HG03521 (cell line): ENCODE measurements around the gene CHERP.
"Not testable (repeated sequence)": the region's sequence is repeated elsewhere in the genome, so short reads cannot be mapped to it uniquely, and the experiment has no call there.

ENCODE experiments used
- ATAC-seq: cut with Tn5 transposase; IDR thresholded peaks from one replicate; pipeline ENCODE4 v1.9.1; 2021; ENCODE audit warnings: mild to moderate bottlenecking, moderate library complexity; ENCODE audit not compliant: unreplicated experiment

Gene CHERP

DNA sequence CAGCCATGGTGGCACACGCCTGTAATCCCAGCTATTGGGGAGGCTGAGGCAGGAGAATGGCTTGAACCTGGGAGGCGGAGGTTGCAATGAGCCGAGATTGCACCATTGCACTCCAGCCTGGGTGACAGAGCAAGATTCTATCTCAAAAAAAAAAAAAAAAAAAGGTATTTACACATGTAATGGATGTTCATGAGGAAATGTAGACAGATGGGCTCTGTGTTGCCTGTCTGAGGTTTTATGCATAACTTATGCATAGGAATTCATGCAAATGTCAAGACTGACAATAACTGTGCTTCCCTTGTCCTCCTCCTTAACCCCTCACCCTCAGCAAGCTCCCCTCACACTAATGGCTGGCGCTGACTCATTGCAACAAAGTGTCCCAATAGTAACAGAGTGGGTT lies 55.8 kb downstream of the CHERP start:
- ATAC-seq = not testable (repeated sequence)

DNA sequence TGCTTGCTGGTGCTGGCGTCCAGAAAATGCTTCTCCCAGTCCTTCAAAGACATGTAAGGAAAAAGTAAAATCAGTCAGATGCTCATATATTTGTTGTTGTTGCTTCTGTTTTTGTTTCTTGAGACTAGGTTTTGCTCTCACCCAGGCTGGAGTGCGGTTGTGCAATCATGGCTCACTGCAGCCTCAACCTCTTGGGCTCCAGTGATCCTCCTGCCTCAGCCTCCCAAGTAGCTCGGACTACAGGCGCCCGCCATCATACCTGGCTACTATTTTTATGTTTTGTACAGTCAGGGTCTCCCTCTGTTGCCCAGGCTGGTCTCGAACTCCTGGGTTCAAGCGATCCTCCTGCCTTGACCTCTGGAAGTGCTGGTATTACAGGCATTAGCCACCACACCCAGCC lies 59.5 kb downstream of the CHERP start:
- no peak for ATAC-seq

DNA sequence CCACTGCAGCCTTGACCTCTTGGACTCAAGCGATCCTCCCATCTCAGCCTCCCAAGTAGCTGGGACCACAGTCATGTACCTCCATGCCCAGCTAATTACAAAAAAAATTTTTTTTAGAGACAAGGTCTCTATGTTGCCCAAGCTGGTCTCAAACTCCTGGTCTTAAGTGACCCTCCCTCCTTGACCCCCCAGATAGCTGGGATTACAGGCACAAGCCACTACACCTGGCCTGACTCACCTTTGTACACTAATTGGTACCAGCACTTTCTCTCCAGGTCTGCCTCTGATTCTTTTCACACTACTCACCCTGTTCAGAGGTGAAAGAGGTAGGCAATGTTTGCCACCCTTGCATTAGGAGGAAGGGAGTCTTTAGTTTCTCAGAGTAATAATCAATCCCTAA lies 64.9 kb downstream of the CHERP start:
- no peak for ATAC-seq

DNA sequence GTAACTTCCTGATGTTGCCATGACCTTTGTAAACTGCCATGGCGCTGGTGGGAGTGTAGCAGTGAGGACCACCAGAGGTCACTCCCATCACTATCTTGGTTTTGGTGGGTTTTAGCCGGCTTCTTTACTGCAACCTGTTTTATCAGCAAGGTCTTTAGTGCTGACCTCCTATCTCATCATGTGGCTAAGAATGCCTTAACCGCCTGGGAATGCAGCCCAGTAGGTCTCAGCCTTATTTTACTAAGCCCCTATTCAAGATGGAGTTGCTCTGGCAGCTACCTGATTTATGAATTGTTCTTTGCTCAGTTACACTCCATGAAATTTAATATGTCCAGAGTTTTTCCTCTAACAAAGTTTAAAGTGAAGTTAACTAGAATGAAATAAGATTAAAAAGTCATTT lies 65.8 kb downstream of the CHERP start:
- no peak for ATAC-seq

DNA sequence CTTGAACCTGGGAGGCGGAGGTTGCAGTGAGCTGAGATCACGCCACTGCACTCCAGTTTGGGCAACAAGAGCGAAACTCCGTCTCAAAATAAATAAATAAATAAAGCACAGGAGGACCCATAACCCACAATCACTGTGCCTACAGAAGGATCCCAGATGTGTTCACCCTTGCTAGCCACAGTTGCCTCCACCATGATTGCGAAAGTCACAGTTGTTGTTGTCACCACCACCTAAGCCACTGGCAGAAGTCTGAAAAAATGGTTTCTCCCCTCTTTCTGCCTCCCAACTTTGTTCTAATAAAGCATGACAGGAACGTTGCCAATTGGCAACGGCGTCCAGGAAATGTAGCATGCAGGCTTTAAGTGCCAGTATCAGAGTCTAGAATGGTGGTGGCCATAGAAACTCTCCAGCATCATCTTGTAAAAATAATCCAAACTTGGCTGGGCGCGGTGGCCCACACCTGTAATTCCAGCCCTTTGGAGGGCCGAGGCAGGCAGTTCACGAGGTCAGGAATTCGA lies 68.3 kb downstream of the CHERP start:
- no peak for ATAC-seq

DNA sequence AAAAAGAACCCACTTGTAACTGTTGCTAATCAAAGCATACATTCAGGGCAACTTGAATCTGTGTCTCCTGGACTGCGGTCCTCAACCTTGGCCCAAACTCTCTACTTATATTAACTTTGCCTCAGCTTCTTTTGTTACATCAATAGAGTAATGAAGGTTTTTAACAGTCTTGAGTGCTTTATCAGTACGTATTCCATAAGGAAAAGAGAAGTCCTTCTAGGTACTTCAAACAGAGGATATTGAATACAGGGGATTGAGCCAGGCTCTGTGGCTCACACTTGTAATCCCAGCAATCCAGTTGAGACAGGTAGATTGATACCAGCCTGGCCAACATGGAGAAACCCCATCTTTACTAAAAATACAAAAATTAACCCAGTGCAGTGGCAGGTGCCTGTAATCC lies 69.2 kb downstream of the CHERP start:
- ATAC-seq = no peak

DNA sequence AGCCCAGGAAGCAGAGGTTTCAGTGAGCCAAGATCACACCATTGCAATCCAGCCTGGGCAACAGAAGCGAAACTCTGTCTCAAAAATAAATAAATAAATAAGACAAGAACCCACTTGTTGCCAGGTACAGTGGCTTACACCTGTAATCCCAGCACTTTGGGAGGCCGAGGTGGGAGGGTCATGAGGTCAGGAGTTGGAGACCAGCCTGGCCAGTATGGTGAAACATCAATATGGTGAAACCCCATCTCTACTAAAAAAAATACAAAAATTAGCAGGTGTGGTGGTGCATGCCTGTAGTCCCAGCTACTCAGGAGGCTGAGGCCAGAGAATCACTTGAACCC lies 69.7 kb downstream of the CHERP start:
- ATAC-seq = not testable (repeated sequence)

DNA sequence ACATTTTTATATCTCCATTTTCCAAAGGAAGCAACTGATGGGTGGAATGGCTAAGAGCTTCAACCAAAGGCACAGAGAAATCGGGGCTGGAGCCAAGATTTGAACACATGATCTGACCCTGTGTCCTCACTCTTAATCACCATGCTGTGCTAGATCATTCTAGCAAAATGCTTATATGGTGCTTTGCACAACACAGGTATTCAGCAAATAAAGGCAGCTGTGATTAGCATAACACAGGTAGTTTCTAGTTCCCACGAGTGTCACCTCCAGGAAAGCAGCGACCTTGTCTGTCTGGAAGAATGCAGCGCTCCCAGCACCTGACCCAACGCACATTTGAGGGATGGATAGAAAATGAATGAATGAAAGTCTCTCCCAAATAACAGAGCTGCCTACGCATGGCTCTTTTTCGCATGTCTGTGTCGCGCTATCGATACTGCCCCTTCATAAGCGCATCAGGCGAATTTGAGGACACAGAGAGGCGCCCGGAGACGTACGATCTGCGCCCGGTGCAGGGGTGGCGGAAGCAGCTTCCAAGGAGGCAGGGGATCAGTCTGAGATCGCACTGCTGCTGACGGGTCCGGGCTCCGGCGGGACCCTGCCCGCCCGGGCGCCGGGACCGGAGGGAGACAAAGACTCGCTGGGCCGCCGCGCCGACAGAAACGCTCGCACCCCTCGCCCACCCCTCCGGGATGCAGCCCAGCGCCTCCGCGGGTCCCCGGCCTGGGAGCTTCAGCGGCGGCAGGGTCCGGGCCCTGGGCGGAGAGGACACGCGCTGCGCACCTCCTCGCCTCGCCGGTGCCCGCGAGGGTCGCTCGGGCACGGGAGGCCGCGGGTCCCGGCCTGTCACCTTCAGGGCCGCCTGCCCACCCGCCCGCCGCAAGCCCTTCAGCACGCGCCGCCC lies 71.1 kb downstream of the CHERP start:
- peak; percentile 34 for ATAC-seq

DNA sequence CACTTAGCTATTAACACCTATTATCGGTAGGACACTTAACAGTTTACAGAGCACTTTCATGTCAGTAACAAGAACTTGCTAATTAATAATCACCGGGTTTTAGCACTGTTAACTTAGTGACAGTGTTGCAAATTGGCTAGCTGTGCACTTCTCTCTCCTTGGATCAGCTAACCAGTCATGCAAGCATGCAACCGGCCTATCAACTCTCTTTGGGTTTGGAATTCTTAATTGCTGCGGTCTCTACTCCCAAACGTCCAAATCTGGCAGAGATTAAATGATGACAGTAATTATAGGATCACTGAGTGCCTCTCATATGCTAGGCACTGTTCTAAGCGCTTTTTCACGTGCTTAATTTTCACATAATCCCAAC lies 71.7 kb downstream of the CHERP start:
- ATAC-seq = no peak
